Superior temporal gyrus (tissue), 1 donor: ENCODE results near the gene GNAO1.

ENCODE experiments used
- DNase-seq: peaks from one replicate; pipeline ENCODE4 v3.0.0-alpha.2; 2016; ENCODE audit errors: extremely low spot score

GNAO1 gene

GRCh38 chr16:56191156-56191815, at the start of gene GNAO1:
Gene GNAO1 (plus strand): TSS chr16:56191489. CDS start chr16:56192236, 747 bp downstream.
- peak; percentile 83 for DNase-seq

- no peak for DNase-seq
These were observed 47.6 kb upstream of the GNAO1 start for GRCh38 chr16:56143666-56144065.

GRCh38 chr16:56145369-56145768, 45.9 kb upstream of the GNAO1 start:
- DNase-seq, result no peak

- no peak for DNase-seq
These were observed 39.7 kb upstream of the GNAO1 start for GRCh38 chr16:56151621-56152020.

DNA sequence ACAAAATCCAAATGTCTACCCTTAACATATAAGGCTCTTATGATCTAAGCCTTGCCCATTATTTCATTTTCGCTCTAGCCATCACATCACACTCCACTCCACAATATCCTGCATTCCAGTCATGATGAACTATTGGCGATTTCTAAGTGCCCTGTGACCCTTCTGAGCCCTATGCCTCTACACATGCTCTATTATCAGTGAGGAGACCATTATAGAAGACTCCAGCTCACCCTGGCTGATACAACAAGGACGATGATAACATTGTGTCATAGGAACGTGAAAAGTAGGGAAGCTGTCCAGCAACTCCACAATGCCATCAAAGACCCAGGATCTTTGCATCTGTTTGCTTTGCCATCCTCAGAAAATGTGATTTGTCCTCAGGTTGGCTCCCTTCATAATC, 29.6 kb upstream of the GNAO1 start:
- DNase-seq, result no peak

- no peak for DNase-seq
These were observed 28.2 kb upstream of the GNAO1 start for GRCh38 chr16:56163089-56163488.

- DNase-seq, result no peak
These were observed 27.4 kb upstream of the GNAO1 start for GRCh38 chr16:56163938-56164337.

- DNase-seq, result no peak
These were observed 26.7 kb upstream of the GNAO1 start for GRCh38 chr16:56164636-56165035.

DNA sequence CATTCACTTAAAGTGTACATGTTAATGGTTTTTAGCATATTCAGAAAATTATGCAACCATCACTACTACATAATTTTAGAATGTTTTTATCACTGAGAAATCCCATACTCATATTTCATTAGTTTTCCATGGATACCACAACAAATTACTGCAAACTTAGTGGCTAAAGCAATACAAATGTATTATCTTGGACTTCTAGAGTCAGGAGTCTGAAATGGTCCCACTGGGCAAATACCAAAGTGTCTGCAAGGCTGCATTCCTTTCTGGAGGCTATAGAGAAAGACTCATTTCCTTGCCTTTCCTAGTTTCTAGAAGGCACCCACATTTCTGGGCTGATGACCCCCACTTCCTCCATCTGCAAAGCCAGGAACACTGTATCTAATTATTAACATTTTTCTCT, 16.9 kb upstream of the GNAO1 start:
- DNase-seq, result no peak

DNA sequence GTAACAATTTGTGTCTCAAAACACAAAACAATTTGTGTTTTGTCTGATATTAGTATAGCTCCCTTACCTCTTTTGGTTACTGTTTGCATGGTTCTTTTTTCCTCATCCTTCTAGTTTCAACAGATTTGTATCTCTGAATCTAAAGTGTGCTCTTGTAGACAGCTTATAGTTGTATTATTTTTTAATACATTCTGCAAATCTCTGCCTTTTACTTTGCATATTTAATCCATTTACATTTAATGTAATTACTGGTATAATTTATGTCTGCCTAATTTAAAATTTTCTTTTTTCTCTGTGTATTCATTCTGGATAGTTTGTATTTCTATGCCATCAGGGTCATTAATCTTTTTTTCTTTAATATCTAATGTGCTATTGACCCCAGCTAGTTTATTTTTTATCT, 9.9 kb upstream of the GNAO1 start:
- DNase-seq, result no peak

- DNase-seq, result no peak
These were observed 8.0 kb upstream of the GNAO1 start for GRCh38 chr16:56183266-56183665.

- peak; percentile 68 for DNase-seq
These were observed 1.1 kb upstream of the GNAO1 start for GRCh38 chr16:56190048-56190676.

- peak; percentile 67 for DNase-seq
These were observed 573 bp upstream of the GNAO1 start for GRCh38 chr16:56190677-56191155.

DNA sequence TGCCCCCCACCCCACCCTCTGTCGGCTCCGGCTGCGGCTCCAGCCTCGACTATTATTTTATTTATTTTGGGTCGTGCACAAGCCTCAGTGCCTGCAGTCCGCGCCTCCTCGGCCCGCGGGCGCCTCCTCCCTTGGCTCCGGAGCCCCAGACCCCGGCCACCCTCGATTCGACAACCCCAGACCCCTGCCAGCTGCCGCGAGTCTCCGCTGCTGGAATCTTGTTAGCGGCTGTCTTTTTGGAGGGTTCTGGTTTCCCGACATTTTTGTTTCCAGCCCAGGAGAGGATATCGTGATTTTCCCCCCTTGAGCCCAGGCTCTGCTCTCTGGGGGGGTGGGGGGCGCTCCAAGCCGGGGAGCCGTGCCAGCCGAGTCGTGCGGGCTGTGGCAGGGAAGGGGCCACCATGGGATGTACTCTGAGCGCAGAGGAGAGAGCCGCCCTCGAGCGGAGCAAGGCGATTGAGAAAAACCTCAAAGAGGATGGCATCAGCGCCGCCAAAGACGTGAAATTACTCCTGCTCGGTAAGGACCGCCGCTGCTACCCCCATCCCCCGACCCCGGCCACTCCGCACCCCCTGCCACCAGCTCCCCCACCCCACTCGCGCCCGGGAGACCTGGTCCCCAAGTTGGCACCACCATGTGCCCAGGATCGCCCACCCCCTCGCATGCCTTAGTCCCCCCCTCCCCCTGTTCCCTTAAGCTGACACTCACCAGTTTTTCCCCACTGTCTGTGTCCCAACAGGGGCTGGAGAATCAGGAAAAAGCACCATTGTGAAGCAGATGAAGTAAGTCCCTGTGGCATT, 746 bp downstream of the GNAO1 start:
- DNase-seq, result no peak

GRCh38 chr16:56192635-56192945, 1.3 kb downstream of the GNAO1 start:
- DNase-seq, result peak; percentile 49

- peak; percentile 48 for DNase-seq
These were observed 2.0 kb downstream of the GNAO1 start for GRCh38 chr16:56192986-56193945.

DNA sequence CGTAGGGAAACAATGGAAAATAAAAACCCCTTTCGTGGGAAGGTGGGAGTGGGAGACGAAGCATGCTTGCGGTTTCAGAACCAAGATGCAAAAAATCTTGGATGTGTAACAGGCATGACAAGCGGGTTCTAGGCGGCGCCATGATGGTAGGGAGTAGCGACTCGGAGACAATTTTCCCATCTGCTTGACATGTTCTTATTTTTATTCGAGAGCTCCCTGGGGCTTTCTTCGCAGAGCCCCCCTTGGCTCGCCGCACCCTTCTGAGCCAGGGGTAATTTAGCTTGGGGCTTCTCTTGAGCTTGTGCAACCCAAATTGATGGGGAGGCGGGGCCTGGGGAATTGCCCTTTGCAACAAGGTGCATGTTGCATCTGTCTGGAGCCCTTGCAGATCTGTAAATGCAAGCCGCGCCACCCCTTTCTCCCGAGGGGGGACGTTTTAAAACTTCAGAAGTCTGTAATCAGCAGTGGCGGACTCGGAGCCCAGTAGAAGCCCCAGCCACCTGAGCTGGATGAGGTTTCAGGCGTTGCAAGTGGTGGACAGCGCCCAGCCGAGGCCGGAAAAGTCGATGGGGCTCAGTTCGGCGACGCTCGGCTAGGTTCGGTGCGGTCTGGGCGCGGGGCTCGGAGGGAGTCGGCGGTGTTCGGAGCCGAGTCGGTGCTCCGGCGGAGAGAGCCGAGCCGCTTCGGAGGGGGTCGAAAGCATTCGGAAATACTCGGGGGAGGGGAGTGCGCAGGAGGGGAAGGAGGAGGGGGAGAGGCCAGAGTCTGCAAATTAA, 2.9 kb downstream of the GNAO1 start:
- DNase-seq, result peak; percentile 91

DNA sequence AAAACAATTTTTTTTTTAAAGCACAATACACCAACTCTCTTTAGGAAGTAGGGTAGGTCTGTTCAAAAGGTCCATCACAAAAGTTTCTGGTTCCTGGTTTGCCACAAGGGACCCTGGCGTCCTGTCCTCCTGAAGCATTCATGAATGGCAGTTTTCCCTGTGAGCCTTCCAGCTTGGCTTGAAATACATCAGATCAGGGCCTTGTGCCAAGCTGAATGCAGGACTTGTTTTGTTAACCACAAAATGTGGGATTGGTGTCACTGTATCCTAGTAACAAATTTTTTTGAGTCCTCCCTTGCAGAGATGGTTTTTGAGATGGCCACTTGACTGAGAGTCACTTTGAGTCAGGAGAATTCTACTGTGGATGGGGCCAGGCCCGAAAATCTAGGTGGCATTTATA, 3.9 kb downstream of the GNAO1 start:
- DNase-seq, result peak; percentile 82

GRCh38 chr16:56196381-56196780, 5.1 kb downstream of the GNAO1 start:
- DNase-seq, result no peak

GRCh38 chr16:56197192-56197992, 6.1 kb downstream of the GNAO1 start:
- DNase-seq, result peak; percentile 54
